ENCODE data around the gene RLN1.
A peak's percentile ranks its signal among the peaks of the same experiment; 100 is the strongest.
"Not testable (repeated sequence)": the region's sequence is repeated elsewhere in the genome, so short reads cannot be mapped to it uniquely, and the experiment has no call there.

The RLN1 gene

DNA sequence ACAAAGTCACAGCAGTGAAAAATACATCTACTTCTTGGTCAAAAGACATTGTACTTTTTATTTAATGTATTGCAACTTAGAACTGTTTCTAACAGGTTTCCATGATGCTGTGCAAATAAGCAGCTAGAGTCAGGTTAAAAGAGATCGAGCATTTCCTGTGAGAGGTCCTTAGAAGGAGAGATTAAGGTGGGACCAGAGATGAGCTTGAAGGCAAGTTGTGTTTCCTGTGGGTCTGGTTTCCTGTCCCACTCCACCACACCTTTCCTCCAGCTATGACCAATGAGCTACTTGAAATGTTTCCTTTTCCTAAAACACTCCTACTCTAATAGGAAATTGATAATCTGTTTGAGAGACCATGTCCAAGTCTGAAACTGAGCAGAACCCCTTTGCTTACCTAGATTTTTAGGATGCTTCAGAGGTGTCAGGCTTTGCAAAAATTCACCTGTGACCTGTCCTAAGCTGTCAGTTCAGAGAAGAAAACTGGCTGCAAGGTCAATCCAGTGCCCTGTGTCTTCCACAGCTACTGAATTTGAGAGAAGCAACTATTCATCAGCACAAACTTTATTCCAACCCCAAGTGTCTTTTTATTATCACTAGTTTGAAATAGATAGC lies 13.1 kb upstream of the RLN1 start:
- H3K27ac ChIP-seq = no peak overlapping the region
- no peak for TF ChIP-seq ZFX (IDR thresholded peaks at IDR 0.05)
- TF ChIP-seq, protein P1, sequence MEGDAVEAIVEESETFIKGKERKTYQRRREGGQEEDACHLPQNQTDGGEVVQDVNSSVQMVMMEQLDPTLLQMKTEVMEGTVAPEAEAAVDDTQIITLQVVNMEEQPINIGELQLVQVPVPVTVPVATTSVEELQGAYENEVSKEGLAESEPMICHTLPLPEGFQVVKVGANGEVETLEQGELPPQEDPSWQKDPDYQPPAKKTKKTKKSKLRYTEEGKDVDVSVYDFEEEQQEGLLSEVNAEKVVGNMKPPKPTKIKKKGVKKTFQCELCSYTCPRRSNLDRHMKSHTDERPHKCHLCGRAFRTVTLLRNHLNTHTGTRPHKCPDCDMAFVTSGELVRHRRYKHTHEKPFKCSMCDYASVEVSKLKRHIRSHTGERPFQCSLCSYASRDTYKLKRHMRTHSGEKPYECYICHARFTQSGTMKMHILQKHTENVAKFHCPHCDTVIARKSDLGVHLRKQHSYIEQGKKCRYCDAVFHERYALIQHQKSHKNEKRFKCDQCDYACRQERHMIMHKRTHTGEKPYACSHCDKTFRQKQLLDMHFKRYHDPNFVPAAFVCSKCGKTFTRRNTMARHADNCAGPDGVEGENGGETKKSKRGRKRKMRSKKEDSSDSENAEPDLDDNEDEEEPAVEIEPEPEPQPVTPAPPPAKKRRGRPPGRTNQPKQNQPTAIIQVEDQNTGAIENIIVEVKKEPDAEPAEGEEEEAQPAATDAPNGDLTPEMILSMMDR (conservative IDR thresholded peaks at IDR 0.05) = no peak

DNA sequence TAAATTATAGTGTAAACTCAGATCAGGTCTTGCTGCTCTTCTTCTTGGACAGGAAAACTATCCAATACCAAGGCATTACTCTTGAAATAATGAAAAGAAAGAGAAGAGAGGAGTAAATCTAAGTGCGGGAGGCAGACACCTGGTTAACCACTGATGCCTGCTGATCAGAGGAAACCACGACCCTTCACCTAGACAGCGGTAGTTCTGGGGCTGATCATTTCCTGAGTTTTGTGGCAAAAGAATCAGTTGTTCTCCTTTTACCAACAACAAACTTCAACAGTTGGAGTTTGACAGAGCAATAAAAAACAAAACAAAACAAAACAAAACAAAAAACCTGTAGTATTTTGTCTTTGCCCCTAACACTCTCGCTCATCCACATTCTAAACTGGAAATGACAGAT lies 3.0 kb downstream of the RLN1 start:
- no peak overlapping the region for H3K27ac ChIP-seq
- TF ChIP-seq, protein P1 (conservative IDR thresholded peaks at IDR 0.05) = no peak
- no peak for TF ChIP-seq ZFX (IDR thresholded peaks at IDR 0.05)

DNA sequence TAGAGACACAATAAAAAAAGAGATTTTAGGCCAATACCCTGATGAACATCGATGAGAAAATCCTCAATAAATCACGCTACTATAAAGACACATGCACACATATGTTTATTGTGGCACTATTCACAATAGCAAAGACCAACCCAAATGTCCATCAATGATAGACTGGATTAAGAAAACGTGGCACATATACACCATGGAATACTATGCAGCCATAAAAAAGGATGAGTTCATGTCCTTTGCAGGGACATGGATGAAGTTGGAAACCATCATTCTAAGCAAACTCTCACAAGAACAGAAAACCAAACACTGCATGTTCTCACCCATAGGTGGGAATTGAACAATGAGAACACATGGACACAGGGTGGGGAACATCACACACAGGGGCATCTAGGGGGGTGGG lies 8.4 kb downstream of the RLN1 start:
- H3K27ac ChIP-seq = not testable (repeated sequence)

DNA sequence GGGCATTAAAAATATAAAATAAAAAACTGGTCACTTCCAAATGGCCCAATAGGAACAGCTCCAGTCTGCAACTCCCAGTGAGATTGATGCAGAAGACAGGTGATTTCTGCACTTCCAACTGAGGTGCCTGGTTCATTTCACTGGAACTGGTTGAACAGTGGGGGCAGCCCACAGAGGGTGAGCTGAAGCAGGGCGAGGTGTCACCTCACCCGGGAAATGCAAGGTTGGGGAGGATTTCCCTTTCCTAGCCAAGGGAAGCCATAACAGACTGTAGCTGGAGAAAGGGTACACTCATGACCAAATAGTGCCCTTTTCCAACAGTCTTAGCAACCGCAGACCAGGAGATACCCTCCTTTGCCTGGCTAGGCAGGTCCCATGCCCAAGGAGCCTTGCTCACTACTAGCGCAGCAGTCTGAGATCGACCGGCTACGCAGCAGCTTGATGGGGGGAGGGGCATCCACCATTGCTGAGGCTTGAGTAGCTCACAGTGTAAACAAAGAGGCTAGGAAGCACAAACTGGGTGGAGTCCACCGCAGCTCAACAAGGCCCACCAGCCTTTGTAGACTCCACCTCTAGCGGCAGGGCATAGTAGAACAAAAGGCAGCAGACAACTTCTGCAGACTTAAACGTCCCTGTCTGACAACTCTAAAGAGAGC lies 12.7 kb downstream of the RLN1 start:
- no peak for TF ChIP-seq ZFX (IDR thresholded peaks at IDR 0.05)
- TF ChIP-seq, protein P1 (conservative IDR thresholded peaks at IDR 0.05) = no peak
- no peak overlapping the region for H3K27ac ChIP-seq

DNA sequence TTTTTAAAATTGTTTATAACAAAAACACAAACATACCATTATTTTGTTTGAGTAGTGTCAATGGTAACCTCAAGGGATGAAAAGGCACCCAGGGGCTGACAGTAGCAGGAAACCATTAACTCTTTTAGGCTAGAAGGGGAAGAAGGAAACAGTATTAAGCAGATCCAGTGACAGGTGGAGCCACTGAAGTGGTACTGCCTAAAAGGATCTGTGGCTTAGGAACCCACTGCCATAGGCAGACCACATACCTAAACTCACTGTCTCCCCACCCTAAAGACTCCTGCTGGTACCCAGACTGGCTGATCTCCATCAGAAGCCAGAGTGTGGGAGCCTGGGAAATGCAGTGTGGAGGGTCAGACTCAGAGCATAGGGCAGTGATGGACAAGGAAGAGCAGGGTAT lies 13.5 kb downstream of the RLN1 start:
- TF ChIP-seq, protein P1 (conservative IDR thresholded peaks at IDR 0.05) = no peak
- TF ChIP-seq ZFX (IDR thresholded peaks at IDR 0.05) = no peak
- no peak overlapping the region for H3K27ac ChIP-seq

DNA sequence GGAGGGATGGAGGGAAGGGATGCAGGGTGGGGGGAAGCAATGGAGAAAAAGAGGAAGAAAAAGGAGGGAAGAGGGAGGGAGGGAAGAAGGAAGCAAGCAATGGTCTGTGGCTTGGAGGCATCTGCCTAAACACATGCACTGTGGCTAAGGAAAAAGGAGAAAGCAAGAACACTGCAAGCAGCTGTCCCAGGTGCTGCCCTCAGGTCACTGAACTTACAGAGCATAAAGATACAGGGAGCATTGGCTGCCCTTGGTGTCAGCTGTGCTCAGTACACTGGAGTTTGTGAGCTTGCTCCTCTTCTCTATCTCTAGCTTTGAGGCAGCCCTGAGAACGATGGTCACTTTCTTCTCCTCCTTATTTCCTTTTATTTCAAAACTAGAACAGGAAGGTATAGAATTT lies 18.1 kb downstream of the RLN1 start:
- not testable (repeated sequence) for H3K27ac ChIP-seq

DNA sequence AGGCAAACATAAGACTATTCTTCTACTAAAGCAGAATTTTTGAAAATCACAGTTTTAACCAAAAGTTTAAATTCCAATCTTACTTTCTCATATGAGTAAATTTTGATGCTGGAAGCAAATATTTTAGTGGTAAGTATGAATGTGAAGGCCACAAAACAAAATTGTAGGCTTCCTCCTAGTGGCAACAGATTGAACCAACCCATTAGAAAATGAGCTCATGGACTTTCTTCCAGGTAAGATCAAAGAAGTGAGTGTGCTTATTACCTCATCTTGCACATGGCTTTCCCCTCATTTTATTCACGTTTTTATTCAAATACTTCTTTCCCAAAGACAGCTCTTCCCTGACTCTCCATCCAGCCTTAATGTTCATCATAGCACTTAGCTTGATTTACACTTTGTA lies 18.6 kb downstream of the RLN1 start:
- no peak overlapping the region for H3K27ac ChIP-seq
- TF ChIP-seq ZFX (IDR thresholded peaks at IDR 0.05) = no peak
- TF ChIP-seq, protein P1 (conservative IDR thresholded peaks at IDR 0.05) = peak; percentile 20

DNA sequence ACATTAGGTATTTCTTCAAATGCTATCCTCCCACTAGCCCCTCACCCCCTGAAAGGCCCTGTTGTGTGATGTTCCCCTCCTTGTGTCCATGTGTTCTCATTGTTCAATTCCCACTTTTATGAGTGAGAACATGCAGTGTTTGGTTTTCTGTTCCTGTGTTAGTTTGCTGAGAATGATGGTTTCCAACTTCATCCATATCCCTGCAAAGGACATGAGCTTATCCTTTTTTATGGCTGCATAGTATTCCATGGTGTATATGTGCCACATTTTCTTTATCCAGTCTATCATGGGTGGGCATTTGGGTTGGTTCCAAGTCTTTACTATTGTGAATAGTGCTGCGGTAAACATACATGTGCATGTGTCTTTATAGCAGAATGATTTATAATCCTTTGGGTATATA lies 23.3 kb downstream of the RLN1 start:
- H3K27ac ChIP-seq = not testable (repeated sequence)

DNA sequence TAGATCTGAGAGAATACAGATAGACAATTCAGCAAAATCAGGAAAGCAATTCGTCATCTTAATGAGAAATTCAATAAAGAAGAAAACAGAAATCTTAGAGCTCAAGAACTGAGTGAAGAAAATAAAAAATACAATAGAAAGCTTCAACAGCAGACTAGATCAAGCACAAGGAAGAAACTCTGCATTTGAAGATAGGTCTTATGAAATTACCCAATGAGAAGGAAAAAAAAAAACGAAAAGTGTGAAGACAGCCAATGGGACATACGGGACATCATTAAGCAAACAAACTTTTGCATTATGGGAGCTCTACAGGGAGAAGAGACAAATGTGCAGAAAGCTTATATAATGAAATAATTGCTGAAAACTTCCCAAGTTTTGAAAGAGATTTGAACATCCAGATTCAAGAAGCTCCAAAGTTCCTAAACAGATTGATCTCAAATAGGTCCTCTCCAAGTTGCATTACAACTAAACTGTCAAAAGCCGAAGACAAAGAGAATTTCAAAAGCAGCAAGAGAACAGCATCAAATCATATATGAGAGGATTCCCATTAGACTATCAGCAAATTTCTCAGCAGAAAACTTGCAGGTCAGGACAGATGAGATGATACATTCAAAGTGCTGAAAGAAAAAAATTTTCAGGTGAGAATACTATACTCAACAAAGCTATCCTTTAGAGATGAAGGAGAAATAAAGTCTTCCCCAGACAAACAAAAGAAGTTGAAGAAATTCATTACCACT lies 24.3 kb downstream of the RLN1 start:
- TF ChIP-seq ZFX (IDR thresholded peaks at IDR 0.05) = no peak
- TF ChIP-seq, protein P1 (conservative IDR thresholded peaks at IDR 0.05) = no peak
- H3K27ac ChIP-seq = no peak overlapping the region
